ENCODE measurements around the gene FARP2. TPM values are rescaled to one million over a fixed set of nuclear protein-coding genes. Genes with fewer than 3 reads are reported as not detected.

The FARP2 gene
- total and polyA plus RNA-seq, 2 of the 13 experiments (the other 11 are each of a cell fraction or from before 2014, with no cell fraction given), result 28.0 to 45.4 TPM

- TF ChIP-seq KIAA2018 (CRISPR knock-in tag; IDR thresholded peaks at IDR 0.05; ENCODE audit: borderline replicate concordance) (no peak), RORA (CRISPR knock-in tag; IDR thresholded peaks at IDR 0.05) (no peak), ZSCAN31 (CRISPR knock-in tag; IDR thresholded peaks at IDR 0.05; ENCODE audit: low read depth) (no peak; the same call in 1 of the 2 replicates), ZBTB14 (CRISPR knock-in tag; IDR thresholded peaks at IDR 0.05) (no peak), KDM3A (CRISPR knock-in tag; IDR thresholded peaks at IDR 0.05; ENCODE audit: low read depth) (0 out of 2 replicates have a peak, but pooled peaks have one; percentile 25), ARNT2 (CRISPR knock-in tag; IDR thresholded peaks at IDR 0.05; ENCODE audit: low read depth) (0 out of 2 replicates have a peak, but pooled peaks have one; percentile 67), ZNF333 (CRISPR knock-in tag; IDR thresholded peaks at IDR 0.05; ENCODE audit: borderline replicate concordance) (no peak; the same call in 1 of the 2 replicates), ZKSCAN8 (CRISPR knock-in tag; IDR thresholded peaks at IDR 0.05; ENCODE audit: borderline replicate concordance) (peak; percentile 33; the same call in 1 of the 2 replicates), ZNF264 (CRISPR knock-in tag; IDR thresholded peaks at IDR 0.05) (peak; percentile 65; the same call in 1 of the 2 replicates), HOXA5 (CRISPR knock-in tag; IDR thresholded peaks at IDR 0.05) (peak; percentile 37; the same call in 1 of the 2 replicates), NR1H2 (CRISPR knock-in tag; IDR thresholded peaks at IDR 0.05; ENCODE audit: borderline replicate concordance, low read depth) (no peak), ZNF546 (CRISPR knock-in tag; conservative IDR thresholded peaks at IDR 0.05) (0 out of 2 replicates have a peak, but pooled peaks have one; percentile 7), ZBTB2 (CRISPR knock-in tag; IDR thresholded peaks at IDR 0.05; ENCODE audit: low read depth) (no peak), FOXK2 (IDR thresholded peaks at IDR 0.05) (no peak), HBP1 (CRISPR knock-in tag; IDR thresholded peaks at IDR 0.05; ENCODE audit: low read depth) (peak; percentile 89), ZNF143 (CRISPR knock-in tag; IDR thresholded peaks at IDR 0.05) (no peak)
Measured at GRCh38 chr2:241354668-241355658, 1.1 kb upstream of the FARP2 start (continued).

All from HepG2 (cell line).